ENCODE measurements around the gene MRC2. TPM values are rescaled to one million over a fixed set of nuclear protein-coding genes. Genes with fewer than 3 reads are reported as not detected.

MRC2 gene
- polyA plus RNA-seq, 3 donors: 0.04 TPM; not detected in 2

DNA sequence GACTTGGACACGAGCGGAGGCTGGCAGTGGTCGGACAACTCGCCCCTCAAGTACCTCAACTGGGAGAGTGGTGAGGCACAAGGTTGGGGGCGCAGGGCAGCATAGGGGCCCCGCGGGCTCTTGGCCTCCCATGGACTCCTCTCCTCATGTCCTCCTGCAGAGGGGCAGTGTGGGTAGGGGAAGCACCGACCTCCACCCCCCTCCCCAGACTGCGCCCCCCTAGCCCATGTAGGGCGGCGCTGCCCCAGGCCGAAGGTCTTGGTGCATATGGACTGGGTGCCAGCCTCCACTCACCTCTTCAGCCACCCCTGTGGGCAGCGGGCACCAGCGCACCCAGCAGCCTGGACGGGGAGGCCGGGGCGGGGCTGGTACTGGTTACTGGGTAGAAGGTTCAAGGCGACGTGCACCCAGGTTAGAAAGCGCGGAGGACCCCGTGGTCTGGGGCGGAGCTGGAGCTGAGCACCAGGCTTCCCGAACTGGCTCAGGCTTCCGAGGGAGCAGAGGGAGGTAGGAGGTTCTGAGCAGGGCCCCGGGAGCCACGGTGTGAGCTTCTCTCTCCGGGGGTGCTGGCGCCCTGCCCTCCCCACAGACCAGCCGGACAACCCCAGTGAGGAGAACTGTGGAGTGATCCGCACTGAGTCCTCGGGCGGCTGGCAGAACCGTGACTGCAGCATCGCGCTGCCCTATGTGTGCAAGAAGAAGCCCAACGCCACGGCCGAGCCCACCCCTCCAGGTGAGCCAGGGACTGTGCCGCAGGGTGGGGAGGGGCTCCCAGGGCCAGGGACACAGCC lies 39.5 kb downstream of the MRC2 start:
- peaks cover 0 to 3% (median 2%) of the 10 kb centered on the region in 3 donors for H3K27me3 Mint-ChIP-seq (ENCODE audit: low read depth in 3 of 3)
- Histone ChIP-seq H3K4me1 (ENCODE audit: control insufficient read depth in 1 of 2, insufficient read depth in 2 of 2, low read length in 2 of 2) (no peaks in the 10 kb centered on the region), H3K9me3 (replicated peaks in 1 of 2; ENCODE audit: control insufficient read depth in 1 of 2, insufficient read depth in 1 of 2, low read length in 2 of 2) (no peaks in the 10 kb centered on the region), H3K9ac (ENCODE audit: insufficient read depth, low read length, poor library complexity, severe bottlenecking) (no peak overlapping the region), H3K79me2 (ENCODE audit: insufficient read depth, low read length) (no peaks in the 10 kb centered on the region), H3K27me3 (ENCODE audit: control insufficient read depth in 2 of 2, insufficient read depth in 2 of 2, low read length in 2 of 2) (no peaks in the 10 kb centered on the region), H3K36me3 (replicated peaks in 1 of 2; ENCODE audit: control insufficient read depth in 1 of 2, insufficient read depth in 2 of 2, low read length in 2 of 2) (no peaks in the 10 kb centered on the region), H3K4me2 (replicated peaks; ENCODE audit: extremely low read depth, low read length, poor library complexity, severe bottlenecking) (no peak overlapping the region), H3K4me3 (replicated peaks in 1 of 3; ENCODE audit: low read depth in 2 of 3, low read length in 3 of 3) (no peak overlapping the region), H2AFZ (ENCODE audit: insufficient read depth, low read depth, low read length, poor library complexity, severe bottlenecking) (no peak overlapping the region), H4K20me1 (ENCODE audit: insufficient read depth, low read length) (no peaks in the 10 kb centered on the region), H3K27ac (ENCODE audit: low read depth in 1 of 2, low read length in 2 of 2) (no peak overlapping the region)
- no peak overlapping the region for H3K27ac Mint-ChIP-seq
- H3K9me3 Mint-ChIP-seq: peaks cover 0 to 2% (median 0%) of the 10 kb centered on the region in 7 donors
- H3K4me1 Mint-ChIP-seq: peaks cover 8% of the 10 kb centered on the region
- intact Hi-C loops (cut with micrococcal nuclease): no loop called here
- no peak for DNase-seq
- H3K4me3 Mint-ChIP-seq: no peak overlapping the region
- TF ChIP-seq, protein P1, sequence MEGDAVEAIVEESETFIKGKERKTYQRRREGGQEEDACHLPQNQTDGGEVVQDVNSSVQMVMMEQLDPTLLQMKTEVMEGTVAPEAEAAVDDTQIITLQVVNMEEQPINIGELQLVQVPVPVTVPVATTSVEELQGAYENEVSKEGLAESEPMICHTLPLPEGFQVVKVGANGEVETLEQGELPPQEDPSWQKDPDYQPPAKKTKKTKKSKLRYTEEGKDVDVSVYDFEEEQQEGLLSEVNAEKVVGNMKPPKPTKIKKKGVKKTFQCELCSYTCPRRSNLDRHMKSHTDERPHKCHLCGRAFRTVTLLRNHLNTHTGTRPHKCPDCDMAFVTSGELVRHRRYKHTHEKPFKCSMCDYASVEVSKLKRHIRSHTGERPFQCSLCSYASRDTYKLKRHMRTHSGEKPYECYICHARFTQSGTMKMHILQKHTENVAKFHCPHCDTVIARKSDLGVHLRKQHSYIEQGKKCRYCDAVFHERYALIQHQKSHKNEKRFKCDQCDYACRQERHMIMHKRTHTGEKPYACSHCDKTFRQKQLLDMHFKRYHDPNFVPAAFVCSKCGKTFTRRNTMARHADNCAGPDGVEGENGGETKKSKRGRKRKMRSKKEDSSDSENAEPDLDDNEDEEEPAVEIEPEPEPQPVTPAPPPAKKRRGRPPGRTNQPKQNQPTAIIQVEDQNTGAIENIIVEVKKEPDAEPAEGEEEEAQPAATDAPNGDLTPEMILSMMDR (IDR thresholded peaks at IDR 0.05): no peak
- no peaks in the 10 kb centered on the region for H3K36me3 Mint-ChIP-seq
- WGBS (ENCODE audit: insufficient coverage): 94% methylated on average over 15 of the region's 40 CpGs

DNA sequence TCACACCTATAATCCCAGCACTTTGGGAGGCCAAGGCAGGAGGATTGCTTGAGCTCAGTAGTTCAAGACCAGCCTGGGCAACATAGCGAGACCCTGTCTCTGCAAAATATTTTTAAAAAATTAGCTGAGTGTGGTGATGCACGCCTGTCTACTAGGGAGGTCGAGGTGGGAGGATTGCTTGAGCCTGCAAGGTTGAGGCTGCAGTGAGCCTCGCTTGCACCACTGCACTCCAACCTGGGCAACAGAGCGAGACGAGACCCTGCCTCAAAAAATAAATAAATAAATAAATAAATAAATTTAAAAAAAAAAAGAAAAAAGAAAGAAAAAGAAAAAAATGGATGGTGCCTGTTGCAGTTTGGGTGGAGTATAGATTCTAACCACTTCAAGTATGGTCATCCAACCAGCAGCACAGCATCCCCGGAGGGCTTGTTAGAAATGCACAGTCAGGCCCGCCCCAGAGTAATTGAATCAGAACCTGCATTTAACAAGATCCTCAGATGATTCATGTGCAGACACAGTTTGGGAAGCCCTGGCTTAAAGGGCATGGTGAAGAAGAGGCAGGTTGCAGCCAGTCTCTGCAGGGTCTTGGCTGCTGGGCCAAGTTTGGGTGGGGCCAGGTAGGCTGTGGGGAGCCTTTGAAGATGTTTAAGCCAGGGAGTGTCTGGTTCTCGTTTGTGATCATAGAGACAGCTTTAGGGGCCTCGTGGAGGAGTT lies 40.8 kb downstream of the MRC2 start:
- no peak overlapping the region for H3K27ac ChIP-seq (ENCODE audit: low read depth in 1 of 2, low read length in 2 of 2)
- intact Hi-C loops (cut with micrococcal nuclease): no loop called here
- peaks cover 4% of the 10 kb centered on the region for H3K4me1 Mint-ChIP-seq
- H3K9me3 ChIP-seq (replicated peaks in 1 of 2; ENCODE audit: control insufficient read depth in 1 of 2, insufficient read depth in 1 of 2, low read length in 2 of 2): no peaks in the 10 kb centered on the region
- H3K4me3 Mint-ChIP-seq: no peak overlapping the region
- no peaks in the 10 kb centered on the region for H3K27me3 ChIP-seq (ENCODE audit: control insufficient read depth in 2 of 2, insufficient read depth in 2 of 2, low read length in 2 of 2)
- no peak overlapping the region for H2AFZ ChIP-seq (ENCODE audit: insufficient read depth, low read depth, low read length, poor library complexity, severe bottlenecking)
- H3K27me3 Mint-ChIP-seq (ENCODE audit: low read depth in 3 of 3): no peaks in the 10 kb centered on the region
- H3K36me3 Mint-ChIP-seq: no peaks in the 10 kb centered on the region
- H3K9ac ChIP-seq (ENCODE audit: insufficient read depth, low read length, poor library complexity, severe bottlenecking): no peak overlapping the region
- H3K4me1 ChIP-seq (ENCODE audit: control insufficient read depth in 1 of 2, insufficient read depth in 2 of 2, low read length in 2 of 2): no peaks in the 10 kb centered on the region
- no peaks in the 10 kb centered on the region for H3K79me2 ChIP-seq (ENCODE audit: insufficient read depth, low read length)
- no peaks in the 10 kb centered on the region for H4K20me1 ChIP-seq (ENCODE audit: insufficient read depth, low read length)
- H3K9me3 Mint-ChIP-seq: no peaks in the 10 kb centered on the region
- no peak overlapping the region for H3K27ac Mint-ChIP-seq
- DNase-seq: no peak
- no peaks in the 10 kb centered on the region for H3K36me3 ChIP-seq (replicated peaks in 1 of 2; ENCODE audit: control insufficient read depth in 1 of 2, insufficient read depth in 2 of 2, low read length in 2 of 2)
- TF ChIP-seq, protein P1 (IDR thresholded peaks at IDR 0.05): no peak
- H3K4me3 ChIP-seq (replicated peaks in 1 of 3; ENCODE audit: low read depth in 2 of 3, low read length in 3 of 3): no peak overlapping the region
- H3K4me2 ChIP-seq (replicated peaks; ENCODE audit: extremely low read depth, low read length, poor library complexity, severe bottlenecking): no peak overlapping the region
- WGBS (ENCODE audit: insufficient coverage): 85% methylated on average over 3 of the region's 10 CpGs
